HG03139 (cell line): ENCODE results near the gene SUGP1.

Experiments
- ATAC-seq: cut with Tn5 transposase; IDR thresholded peaks from one replicate; pipeline ENCODE4 v1.9.1; 2021; ENCODE audit not compliant: unreplicated experiment

Gene SUGP1

GRCh38 chr19:19342086-19343015, 22.0 kb upstream of the SUGP1 start:
- ATAC-seq, result no peak

- no peak for ATAC-seq
Measured at GRCh38 chr19:19341026-19341425, 20.7 kb upstream of the SUGP1 start.

GRCh38 chr19:19338082-19338481, 17.8 kb upstream of the SUGP1 start:
- ATAC-seq, result no peak

- no peak for ATAC-seq
Measured at GRCh38 chr19:19337120-19337519, 16.8 kb upstream of the SUGP1 start.

GRCh38 chr19:19336597-19336996, 16.3 kb upstream of the SUGP1 start:
- ATAC-seq, result no peak

- ATAC-seq, result no peak
Measured at GRCh38 chr19:19335408-19336158, 15.3 kb upstream of the SUGP1 start.

GRCh38 chr19:19334989-19335344, 14.7 kb upstream of the SUGP1 start:
- no peak for ATAC-seq

GRCh38 chr19:19334063-19334988, 14.0 kb upstream of the SUGP1 start:
- ATAC-seq, result no peak

- ATAC-seq, result no peak
Measured at GRCh38 chr19:19329126-19329525, 8.8 kb upstream of the SUGP1 start.

GRCh38 chr19:19327672-19328071, 7.4 kb upstream of the SUGP1 start:
- no peak for ATAC-seq

- ATAC-seq, result no peak
Measured at GRCh38 chr19:19324059-19324770, 3.9 kb upstream of the SUGP1 start.

- ATAC-seq, result no peak
Measured at GRCh38 chr19:19321141-19321577, 850 bp upstream of the SUGP1 start.

- no peak for ATAC-seq
Measured at GRCh38 chr19:19319732-19320360, 463 bp downstream of the SUGP1 start.

- ATAC-seq, result no peak
Measured at GRCh38 chr19:19316082-19316481, 4.2 kb downstream of the SUGP1 start.

- no peak for ATAC-seq
Measured at GRCh38 chr19:19315444-19315843, 4.9 kb downstream of the SUGP1 start.

GRCh38 chr19:19308373-19308772, 11.9 kb downstream of the SUGP1 start:
- no peak for ATAC-seq

GRCh38 chr19:19306191-19306590, 14.1 kb downstream of the SUGP1 start:
- no peak for ATAC-seq

- no peak for ATAC-seq
Measured at GRCh38 chr19:19305696-19306095, 14.6 kb downstream of the SUGP1 start.

GRCh38 chr19:19305066-19305465, 15.2 kb downstream of the SUGP1 start:
- no peak for ATAC-seq
